ENCODE data around the gene CRYBA4.

DNA sequence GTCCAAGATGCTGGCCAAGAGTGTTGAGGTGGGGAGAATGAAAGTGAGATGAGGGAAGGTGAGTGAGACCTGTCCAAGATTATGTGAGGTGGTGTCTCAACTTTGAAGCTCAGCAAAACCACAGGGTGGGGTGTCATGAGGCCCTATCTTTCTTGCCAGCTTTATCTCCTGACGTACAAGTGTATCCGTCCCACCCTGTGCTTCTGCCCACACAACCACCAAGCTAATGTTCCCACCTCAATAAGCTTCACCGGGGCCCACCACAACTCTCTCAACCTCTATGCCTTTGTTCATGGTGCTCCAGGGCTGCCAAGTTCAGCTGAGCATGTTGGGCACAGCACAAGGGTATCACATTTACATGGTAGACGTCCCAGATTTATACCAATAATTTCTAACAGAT, 24.7 kb upstream of the CRYBA4 start:
- TF ChIP-seq, protein P1, sequence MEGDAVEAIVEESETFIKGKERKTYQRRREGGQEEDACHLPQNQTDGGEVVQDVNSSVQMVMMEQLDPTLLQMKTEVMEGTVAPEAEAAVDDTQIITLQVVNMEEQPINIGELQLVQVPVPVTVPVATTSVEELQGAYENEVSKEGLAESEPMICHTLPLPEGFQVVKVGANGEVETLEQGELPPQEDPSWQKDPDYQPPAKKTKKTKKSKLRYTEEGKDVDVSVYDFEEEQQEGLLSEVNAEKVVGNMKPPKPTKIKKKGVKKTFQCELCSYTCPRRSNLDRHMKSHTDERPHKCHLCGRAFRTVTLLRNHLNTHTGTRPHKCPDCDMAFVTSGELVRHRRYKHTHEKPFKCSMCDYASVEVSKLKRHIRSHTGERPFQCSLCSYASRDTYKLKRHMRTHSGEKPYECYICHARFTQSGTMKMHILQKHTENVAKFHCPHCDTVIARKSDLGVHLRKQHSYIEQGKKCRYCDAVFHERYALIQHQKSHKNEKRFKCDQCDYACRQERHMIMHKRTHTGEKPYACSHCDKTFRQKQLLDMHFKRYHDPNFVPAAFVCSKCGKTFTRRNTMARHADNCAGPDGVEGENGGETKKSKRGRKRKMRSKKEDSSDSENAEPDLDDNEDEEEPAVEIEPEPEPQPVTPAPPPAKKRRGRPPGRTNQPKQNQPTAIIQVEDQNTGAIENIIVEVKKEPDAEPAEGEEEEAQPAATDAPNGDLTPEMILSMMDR (IDR thresholded peaks at IDR 0.05; ENCODE audit: low read depth, low read length): no peak
- TF ChIP-seq EZH2phosphoT487 (IDR thresholded peaks at IDR 0.05; ENCODE audit: low read depth): no peak

Data from OCI-LY3 (cell line).